T-helper 9 cell (primary cell): ENCODE data around the gene PAPPA2.
"Not testable (repeated sequence)": the region's sequence is repeated elsewhere in the genome, so short reads cannot be mapped to it uniquely, and the experiment has no call there.

Experiments used
- DNase-seq: peaks from one replicate; pipeline ENCODE4 v3.0.0-alpha.2; 2020

Gene PAPPA2

GRCh38 chr1:176699821-176700220, 236.8 kb downstream of the PAPPA2 start:
- DNase-seq, result no peak

- no peak for DNase-seq
These were observed 238.3 kb downstream of the PAPPA2 start for GRCh38 chr1:176701151-176701866.

- DNase-seq, result no peak
These were observed 239.9 kb downstream of the PAPPA2 start for GRCh38 chr1:176702901-176703300.

DNA sequence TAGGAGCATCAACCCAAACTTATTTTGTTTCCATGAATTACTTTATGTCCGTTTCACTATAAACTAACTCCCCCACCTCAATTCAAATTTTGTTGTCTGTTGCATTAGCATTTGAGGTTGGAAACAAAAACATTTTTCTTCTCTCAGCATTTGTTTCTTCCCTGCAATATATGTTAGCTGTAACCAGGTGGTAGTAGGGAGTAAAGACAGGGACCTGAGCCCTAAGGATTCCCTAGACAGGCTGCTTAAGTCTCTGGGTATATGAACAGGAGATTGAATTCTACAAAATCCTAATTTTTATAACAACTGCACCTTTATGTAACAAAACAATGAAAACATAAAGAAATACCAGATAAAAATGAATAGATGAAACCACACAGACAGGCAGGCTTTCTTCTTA, 242.6 kb downstream of the PAPPA2 start:
- no peak for DNase-seq

DNA sequence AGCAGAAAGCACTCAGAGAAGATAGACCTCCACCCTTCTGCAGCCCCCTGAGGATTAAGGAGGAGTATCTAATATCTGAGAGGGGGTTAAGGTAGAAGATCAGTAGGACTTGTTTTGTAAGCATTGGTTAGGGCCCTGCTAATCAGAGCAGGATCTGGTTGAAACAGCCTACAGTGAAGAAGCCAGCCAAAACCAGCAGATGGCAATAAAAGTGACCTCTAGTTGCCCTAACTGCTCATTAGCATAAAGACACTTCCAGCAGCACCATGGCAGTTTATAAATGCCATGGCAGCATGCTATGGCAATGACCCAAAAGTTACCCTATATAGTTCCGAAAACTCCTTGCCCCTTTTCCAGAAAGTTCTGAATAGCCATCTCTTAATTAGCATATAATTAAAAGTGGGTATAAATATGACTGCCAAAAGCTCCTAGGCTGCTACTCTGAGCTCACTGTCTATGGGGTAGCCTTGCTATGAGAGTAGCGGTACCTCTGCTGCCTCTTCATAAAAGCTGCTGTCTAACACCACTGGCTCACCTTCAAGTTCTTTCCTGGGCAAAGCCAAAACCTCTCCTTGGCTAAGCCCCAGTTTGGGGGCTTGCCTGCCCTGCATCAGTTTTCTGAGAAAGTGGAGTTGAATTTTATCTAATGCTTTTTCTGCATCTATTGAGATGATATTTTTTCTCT, 254.2 kb downstream of the PAPPA2 start:
- DNase-seq, result no peak

- no peak for DNase-seq
These were observed 256.5 kb downstream of the PAPPA2 start for GRCh38 chr1:176719447-176719846.

DNA sequence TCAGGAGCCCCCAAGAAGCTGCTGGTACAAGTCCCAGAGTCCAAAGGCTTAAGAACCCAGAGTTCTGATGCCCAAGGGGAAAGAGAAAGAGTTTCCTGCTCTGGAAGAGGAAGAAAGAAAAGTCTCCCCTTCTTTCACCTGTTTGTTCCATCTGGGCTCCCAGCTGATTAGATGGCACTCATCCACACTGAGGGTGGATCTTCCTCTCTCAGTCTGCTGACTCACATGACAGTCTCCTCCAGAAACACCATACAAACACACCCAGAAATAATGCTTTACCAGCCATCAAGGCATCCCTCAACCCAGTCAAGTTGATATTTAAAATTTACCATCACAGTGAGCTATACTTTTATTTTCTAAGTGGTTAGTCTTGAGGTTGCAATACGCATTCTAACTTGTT, 257.9 kb downstream of the PAPPA2 start:
- DNase-seq, result no peak

GRCh38 chr1:176733661-176734060, 270.7 kb downstream of the PAPPA2 start:
- DNase-seq, result no peak

DNA sequence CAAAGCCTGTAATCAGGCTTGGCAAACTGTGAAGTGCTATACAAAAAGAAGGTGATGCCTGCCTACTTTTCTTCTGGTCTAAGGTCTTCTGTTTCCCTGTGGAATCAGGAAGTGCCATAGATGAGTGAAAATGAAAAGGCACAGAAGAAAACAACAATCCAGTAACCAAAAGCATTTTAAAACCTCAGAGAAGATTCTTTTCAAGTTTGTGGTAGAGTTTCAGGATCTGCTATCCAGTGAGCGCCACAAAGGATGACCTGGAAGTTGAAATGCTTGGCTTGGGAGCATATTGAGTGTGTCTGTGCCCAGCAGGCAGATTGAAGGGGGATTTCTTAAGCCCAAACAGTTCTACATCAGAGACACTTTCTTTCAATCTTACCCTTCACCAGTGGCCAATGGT, 272.2 kb downstream of the PAPPA2 start:
- DNase-seq, result no peak

- DNase-seq, result no peak
These were observed 273.0 kb downstream of the PAPPA2 start for GRCh38 chr1:176736015-176736414.

- DNase-seq, result no peak
These were observed 278.2 kb downstream of the PAPPA2 start for GRCh38 chr1:176741181-176741580.

DNA sequence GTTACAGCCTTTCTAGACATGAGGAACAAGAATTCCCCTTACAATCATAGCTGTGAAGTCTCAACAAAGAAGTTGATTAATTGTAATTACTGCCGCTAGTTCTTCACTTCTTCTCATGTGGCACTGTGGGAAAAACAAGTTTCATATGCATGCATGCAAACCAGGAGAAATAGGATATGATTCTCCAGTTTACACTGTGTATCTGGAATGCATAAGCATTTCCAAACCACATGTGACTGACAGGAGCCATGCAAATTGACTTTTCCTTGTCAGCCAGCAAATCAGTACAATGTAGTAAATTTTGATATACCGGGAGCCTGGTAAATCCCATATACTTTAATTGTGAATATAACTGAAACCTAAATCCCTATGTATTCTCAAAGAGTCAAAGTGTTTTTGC, 279.3 kb downstream of the PAPPA2 start:
- DNase-seq, result no peak

DNA sequence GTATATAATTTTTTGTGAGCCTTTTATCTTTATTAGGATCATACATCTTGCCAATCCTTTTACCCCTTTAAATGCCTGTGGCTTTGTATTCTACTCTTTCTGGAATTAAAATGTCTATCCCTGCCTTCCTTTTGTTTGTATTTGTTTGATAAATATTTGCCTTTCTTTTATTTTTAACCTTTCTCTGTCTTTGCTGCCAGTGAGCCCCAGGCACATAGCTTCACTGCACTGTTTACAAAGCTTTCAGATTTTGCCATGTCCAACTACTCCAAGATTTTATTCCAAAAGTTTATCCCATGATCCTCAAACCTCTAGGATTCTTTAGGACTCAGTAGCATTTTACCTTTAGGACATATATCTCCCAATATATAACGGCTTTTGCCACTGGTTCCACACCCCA, 281.2 kb downstream of the PAPPA2 start:
- DNase-seq, result no peak

DNA sequence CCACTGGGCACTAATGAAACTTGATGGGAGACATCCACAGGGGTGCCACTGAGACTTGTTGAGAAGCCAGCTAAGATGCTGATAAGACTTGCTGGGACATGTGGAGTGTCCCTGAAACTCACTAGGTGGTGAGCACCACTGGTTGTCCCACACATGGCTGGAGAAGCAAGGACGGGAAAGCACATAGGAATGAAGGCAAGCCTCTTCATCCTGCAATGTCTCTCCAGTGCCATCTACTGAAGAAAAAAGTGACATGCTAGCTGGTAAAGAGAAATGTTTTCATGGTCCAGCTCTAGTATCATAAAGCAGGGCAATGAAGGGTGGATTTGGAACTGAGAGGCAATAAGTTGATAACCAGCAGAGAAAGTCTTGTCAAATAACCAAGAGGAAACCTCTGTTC, 283.0 kb downstream of the PAPPA2 start:
- DNase-seq, result no peak

DNA sequence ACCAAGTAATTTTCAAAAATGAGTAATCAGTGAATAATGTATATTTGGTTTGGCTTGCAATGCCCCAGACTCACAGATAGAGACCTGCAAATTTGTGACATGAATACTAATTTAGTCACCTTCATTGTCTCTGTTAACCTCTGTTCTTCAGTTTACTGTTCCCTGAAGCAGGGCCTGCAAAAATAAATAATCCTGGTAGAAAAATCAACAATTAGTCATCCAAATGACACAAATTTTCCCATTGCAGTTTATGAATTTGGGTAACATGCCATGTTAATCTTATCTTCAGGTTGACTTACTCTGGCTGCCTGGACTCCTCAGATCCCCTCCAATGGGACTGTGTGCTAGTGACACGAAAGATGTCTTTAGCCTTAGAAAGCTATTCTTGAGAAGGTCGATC, 289.5 kb downstream of the PAPPA2 start:
- no peak for DNase-seq

- no peak for DNase-seq
These were observed 291.7 kb downstream of the PAPPA2 start for GRCh38 chr1:176754676-176755075.

GRCh38 chr1:176756817-176757216, 293.8 kb downstream of the PAPPA2 start:
- DNase-seq, result not testable (repeated sequence)

GRCh38 chr1:176765608-176766007, 302.6 kb downstream of the PAPPA2 start:
- DNase-seq, result no peak

GRCh38 chr1:176766779-176767178, 303.8 kb downstream of the PAPPA2 start:
- no peak for DNase-seq

DNA sequence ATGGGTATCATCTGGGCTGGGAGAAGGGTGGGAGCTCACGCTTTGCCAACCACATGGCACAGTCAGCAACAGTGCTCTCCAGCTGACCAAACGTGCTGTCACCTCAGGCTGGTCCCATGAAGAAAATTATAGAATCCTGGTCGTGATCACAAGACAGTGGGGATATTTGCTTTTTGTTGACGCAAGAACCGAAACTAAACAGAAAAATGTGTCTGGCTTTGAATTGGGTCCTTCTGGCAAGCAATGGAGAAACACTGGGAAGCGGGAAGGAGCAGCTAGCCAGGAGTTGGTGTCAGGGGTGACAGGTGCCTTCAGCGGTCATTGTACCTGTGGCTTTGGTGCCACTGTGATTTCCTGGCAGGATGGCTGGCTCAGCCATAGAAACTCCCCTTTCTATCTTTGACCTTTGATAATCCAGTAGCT, 304.8 kb downstream of the PAPPA2 start:
- DNase-seq, result no peak

GRCh38 chr1:176768532-176768931, 305.6 kb downstream of the PAPPA2 start:
- DNase-seq, result no peak

GRCh38 chr1:176770066-176770465, 307.1 kb downstream of the PAPPA2 start:
- DNase-seq, result no peak

GRCh38 chr1:176773038-176773437, 310.1 kb downstream of the PAPPA2 start:
- DNase-seq, result no peak

GRCh38 chr1:176774224-176774623, 311.2 kb downstream of the PAPPA2 start:
- no peak for DNase-seq

- DNase-seq, result no peak
These were observed 312.4 kb downstream of the PAPPA2 start for GRCh38 chr1:176775378-176775777.
